ENCODE measurements around the gene SNTB2. TPM values are rescaled to one million over a fixed set of nuclear protein-coding genes. Genes with fewer than 3 reads are reported as not detected.

The SNTB2 gene
- polyA plus RNA-seq, 1 of the 3 experiments (the other 2 are of a cell fraction): 13.0 TPM

DNA sequence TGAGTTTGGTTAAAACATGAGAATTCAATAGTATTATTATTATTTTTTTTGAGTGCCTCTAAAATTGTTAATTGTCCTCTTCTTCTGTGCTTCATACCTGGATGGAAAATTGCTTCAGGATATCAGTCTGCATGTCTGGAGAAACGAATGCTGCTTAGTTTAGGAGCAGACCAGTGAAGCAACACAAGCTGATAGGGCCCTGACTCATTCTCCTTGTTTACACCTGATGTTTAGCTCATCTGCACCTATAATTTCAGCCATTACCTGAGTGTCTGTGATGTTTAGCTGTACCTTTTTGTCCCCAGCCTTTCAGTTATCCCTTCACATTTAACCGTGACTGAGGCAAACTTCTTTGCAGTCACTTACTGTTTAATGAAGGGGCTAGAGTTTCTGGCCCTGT is 14.8 kb downstream of the SNTB2 start (continued):
- TF ChIP-seq, protein P1, sequence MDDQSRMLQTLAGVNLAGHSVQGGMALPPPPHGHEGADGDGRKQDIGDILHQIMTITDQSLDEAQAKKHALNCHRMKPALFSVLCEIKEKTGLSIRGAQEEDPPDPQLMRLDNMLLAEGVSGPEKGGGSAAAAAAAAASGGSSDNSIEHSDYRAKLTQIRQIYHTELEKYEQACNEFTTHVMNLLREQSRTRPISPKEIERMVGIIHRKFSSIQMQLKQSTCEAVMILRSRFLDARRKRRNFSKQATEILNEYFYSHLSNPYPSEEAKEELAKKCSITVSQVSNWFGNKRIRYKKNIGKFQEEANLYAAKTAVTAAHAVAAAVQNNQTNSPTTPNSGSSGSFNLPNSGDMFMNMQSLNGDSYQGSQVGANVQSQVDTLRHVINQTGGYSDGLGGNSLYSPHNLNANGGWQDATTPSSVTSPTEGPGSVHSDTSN (IDR thresholded peaks at IDR 0.05): no peak
- no peak for TF ChIP-seq FOSL2 (IDR thresholded peaks at IDR 0.05; ENCODE audit: borderline replicate concordance, low read depth)
- TF ChIP-seq, protein P2, sequence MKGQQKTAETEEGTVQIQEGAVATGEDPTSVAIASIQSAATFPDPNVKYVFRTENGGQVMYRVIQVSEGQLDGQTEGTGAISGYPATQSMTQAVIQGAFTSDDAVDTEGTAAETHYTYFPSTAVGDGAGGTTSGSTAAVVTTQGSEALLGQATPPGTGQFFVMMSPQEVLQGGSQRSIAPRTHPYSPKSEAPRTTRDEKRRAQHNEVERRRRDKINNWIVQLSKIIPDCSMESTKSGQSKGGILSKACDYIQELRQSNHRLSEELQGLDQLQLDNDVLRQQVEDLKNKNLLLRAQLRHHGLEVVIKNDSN (IDR thresholded peaks at IDR 0.05; ENCODE audit: borderline replicate concordance, low read depth): no peak
- no peak for TF ChIP-seq JUND (IDR thresholded peaks at IDR 0.05)
- TF ChIP-seq TCF12 (IDR thresholded peaks at IDR 0.05): no peak
- TF ChIP-seq ELF1 (IDR thresholded peaks at IDR 0.05): no peak
- TF ChIP-seq, protein P3, sequence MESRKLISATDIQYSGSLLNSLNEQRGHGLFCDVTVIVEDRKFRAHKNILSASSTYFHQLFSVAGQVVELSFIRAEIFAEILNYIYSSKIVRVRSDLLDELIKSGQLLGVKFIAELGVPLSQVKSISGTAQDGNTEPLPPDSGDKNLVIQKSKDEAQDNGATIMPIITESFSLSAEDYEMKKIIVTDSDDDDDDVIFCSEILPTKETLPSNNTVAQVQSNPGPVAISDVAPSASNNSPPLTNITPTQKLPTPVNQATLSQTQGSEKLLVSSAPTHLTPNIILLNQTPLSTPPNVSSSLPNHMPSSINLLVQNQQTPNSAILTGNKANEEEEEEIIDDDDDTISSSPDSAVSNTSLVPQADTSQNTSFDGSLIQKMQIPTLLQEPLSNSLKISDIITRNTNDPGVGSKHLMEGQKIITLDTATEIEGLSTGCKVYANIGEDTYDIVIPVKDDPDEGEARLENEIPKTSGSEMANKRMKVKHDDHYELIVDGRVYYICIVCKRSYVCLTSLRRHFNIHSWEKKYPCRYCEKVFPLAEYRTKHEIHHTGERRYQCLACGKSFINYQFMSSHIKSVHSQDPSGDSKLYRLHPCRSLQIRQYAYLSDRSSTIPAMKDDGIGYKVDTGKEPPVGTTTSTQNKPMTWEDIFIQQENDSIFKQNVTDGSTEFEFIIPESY (IDR thresholded peaks at IDR 0.05; ENCODE audit: borderline replicate concordance, low read depth): no peak
- TF ChIP-seq SIN3A (IDR thresholded peaks at IDR 0.05; ENCODE audit: borderline replicate concordance, low read depth, low read length): no peak

GRCh38 chr16:69204172-69204571 is 17.2 kb downstream of the SNTB2 start:
- H3K4me2 ChIP-seq: no peak overlapping the region
- peaks cover 0 to 12% of the 10 kb centered on the region in 2 experiments; a peak in 2 of 4 replicates for H3K4me1 ChIP-seq (ENCODE audit: control insufficient read depth in 1 of 2, insufficient read depth in 2 of 2, low read depth in 1 of 2, low read length in 1 of 2)
- no peak overlapping the region for H3K9ac ChIP-seq
- no peaks in the 10 kb centered on the region for H3K36me3 ChIP-seq (replicated peaks in 1 of 2; ENCODE audit: control insufficient read depth in 1 of 2, insufficient read depth in 2 of 2, low read length in 1 of 2)
- H3K9me3 ChIP-seq: no peaks in the 10 kb centered on the region
- DNase-seq: no peak
- TF ChIP-seq SIN3A (IDR thresholded peaks at IDR 0.05; ENCODE audit: borderline replicate concordance, low read depth, low read length) (no peak), TCF12 (IDR thresholded peaks at IDR 0.05) (no peak), FOXJ3 (CRISPR knock-in tag; IDR thresholded peaks at IDR 0.05) (no peak), ELF1 (IDR thresholded peaks at IDR 0.05) (no peak), POLR2AphosphoS5 (IDR thresholded peaks at IDR 0.05; ENCODE audit: low read depth, low read length) (no peak)
- no peaks in the 10 kb centered on the region for H3K27me3 ChIP-seq (ENCODE audit: insufficient read depth)
- peaks cover 26% of the 10 kb centered on the region for H3F3A ChIP-seq (replicated peaks; ENCODE audit: insufficient read depth)
- H2AFZ ChIP-seq (ENCODE audit: low read depth): no peak overlapping the region
- H3K79me2 ChIP-seq (ENCODE audit: insufficient read depth): peaks cover 91% of the 10 kb centered on the region
- peak overlapping the region in 1 of 2 experiments; percentile 49; a peak in 1 of 4 replicates for H3K27ac ChIP-seq (ENCODE audit: low read depth in 2 of 2, low read length in 1 of 2)
- ChIA-PET POLR2A (no interaction called here), CTCF (interaction anchor here (0.7 kb wide), 1 partner anchor 25 kb away, joined by 3 read pairs; no protein-coding TSS in a partner anchor)
- H3K9me2 ChIP-seq: no peaks in the 10 kb centered on the region
- H4K20me1 ChIP-seq (ENCODE audit: insufficient read depth): peaks cover 16% of the 10 kb centered on the region; the same call in 1 of the 2 replicates
- no peak overlapping the region for H3K4me3 ChIP-seq (ENCODE audit: low read depth in 2 of 2, low read length in 1 of 2)

GRCh38 chr16:69209735-69210134 is 22.8 kb downstream of the SNTB2 start:
- Histone ChIP-seq H3K79me2 (ENCODE audit: insufficient read depth) (peaks cover 94% of the 10 kb centered on the region), H2AFZ (ENCODE audit: low read depth) (no peak overlapping the region), H3K9me3 (no peaks in the 10 kb centered on the region), H3K9me2 (no peaks in the 10 kb centered on the region), H3K36me3 (replicated peaks in 1 of 2; ENCODE audit: control insufficient read depth in 1 of 2, insufficient read depth in 2 of 2, low read length in 1 of 2) (no peaks in the 10 kb centered on the region), H3K4me2 (no peak overlapping the region), H3F3A (replicated peaks; ENCODE audit: insufficient read depth) (peaks cover 9% of the 10 kb centered on the region), H3K4me1 (ENCODE audit: control insufficient read depth in 1 of 2, insufficient read depth in 2 of 2, low read depth in 1 of 2, low read length in 1 of 2) (peaks cover 0 to 2% of the 10 kb centered on the region in 2 experiments; a peak in 2 of 4 replicates), H3K4me3 (ENCODE audit: low read depth in 2 of 2, low read length in 1 of 2) (no peak overlapping the region), H3K27me3 (ENCODE audit: insufficient read depth) (no peaks in the 10 kb centered on the region), H4K20me1 (ENCODE audit: insufficient read depth) (peaks cover 23% of the 10 kb centered on the region), H3K9ac (no peak overlapping the region), H3K27ac (ENCODE audit: low read depth in 2 of 2, low read length in 1 of 2) (no peak overlapping the region)
- ChIA-PET POLR2A (no interaction called here), CTCF (no interaction called here)
- TF ChIP-seq, protein P4, sequence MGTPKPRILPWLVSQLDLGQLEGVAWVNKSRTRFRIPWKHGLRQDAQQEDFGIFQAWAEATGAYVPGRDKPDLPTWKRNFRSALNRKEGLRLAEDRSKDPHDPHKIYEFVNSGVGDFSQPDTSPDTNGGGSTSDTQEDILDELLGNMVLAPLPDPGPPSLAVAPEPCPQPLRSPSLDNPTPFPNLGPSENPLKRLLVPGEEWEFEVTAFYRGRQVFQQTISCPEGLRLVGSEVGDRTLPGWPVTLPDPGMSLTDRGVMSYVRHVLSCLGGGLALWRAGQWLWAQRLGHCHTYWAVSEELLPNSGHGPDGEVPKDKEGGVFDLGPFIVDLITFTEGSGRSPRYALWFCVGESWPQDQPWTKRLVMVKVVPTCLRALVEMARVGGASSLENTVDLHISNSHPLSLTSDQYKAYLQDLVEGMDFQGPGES (IDR thresholded peaks at IDR 0.05; ENCODE audit: low read depth, low read length): no peak
- TF ChIP-seq RXRA (IDR thresholded peaks at IDR 0.05; ENCODE audit: borderline replicate concordance, low read depth): no peak
- no peak for TF ChIP-seq MEF2A (IDR thresholded peaks at IDR 0.05; ENCODE audit: borderline replicate concordance, low read depth)
- TF ChIP-seq, protein P5, sequence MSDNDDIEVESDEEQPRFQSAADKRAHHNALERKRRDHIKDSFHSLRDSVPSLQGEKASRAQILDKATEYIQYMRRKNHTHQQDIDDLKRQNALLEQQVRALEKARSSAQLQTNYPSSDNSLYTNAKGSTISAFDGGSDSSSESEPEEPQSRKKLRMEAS (IDR thresholded peaks at IDR 0.05; ENCODE audit: low read depth): no peak
- TF ChIP-seq, protein P1 (IDR thresholded peaks at IDR 0.05): no peak
- TF ChIP-seq RFX5 (IDR thresholded peaks at IDR 0.05; ENCODE audit: low read length): no peak
- TF ChIP-seq RCOR1 (IDR thresholded peaks at IDR 0.05; ENCODE audit: low read length): no peak
- TF ChIP-seq YY1 (IDR thresholded peaks at IDR 0.05; ENCODE audit: low read depth): no peak
- no peak for DNase-seq
- WGBS (ENCODE audit: low lambda C conversion rate): 93% methylated on average over 4 of the region's 4 CpGs

Data from SK-N-SH (cell line).